Natural killer cell (primary cell): Measurements from ENCODE around the gene MTA3. TPM values are rescaled to one million over a fixed set of nuclear protein-coding genes. Genes with fewer than 3 reads are reported as not detected.
"Not testable (repeated sequence)": the region's sequence is repeated elsewhere in the genome, so short reads cannot be mapped to it uniquely, and the experiment has no call there.

Source experiments
- ATAC-seq, 3 donors: fragments of 150-1000 bp in 2 of 3; fragments of 200-7000 bp in 1 of 3; cut with Tn5 transposase; 1 replicate in 1 of 3; 2 replicates in 2 of 3; pipeline ENCODE4 v1.10.0; 2021; ENCODE audit warnings: mild to moderate bottlenecking in 2 of 3, moderate library complexity in 2 of 3
- DNase-seq, 2 donors: peaks; one replicate each; pipeline versions ENCODE4 v3.0.0 to v3.0.0-alpha.2; 2013 to 2021; ENCODE audit warnings: mixed read lengths in 1 of 2
- H3K27ac ChIP-seq: one replicate; pipeline ENCODE4 v1.5.1; 2013; ENCODE audit warnings: mild to moderate bottlenecking, low read length
- H3K27me3 ChIP-seq: one replicate; pipeline ENCODE4 v1.6.1; 2013; ENCODE audit warnings: low read length; ENCODE audit not compliant: control insufficient read depth, insufficient read depth
- H3K36me3 ChIP-seq: one replicate; pipeline ENCODE4 v1.6.1; 2013; ENCODE audit warnings: low read length; ENCODE audit not compliant: control insufficient read depth, insufficient read depth
- H3K4me1 ChIP-seq: one replicate; pipeline ENCODE4 v1.6.1; 2013; ENCODE audit warnings: low read length; ENCODE audit not compliant: control insufficient read depth, insufficient read depth
- H3K4me3 ChIP-seq: one replicate; pipeline ENCODE4 v1.5.1; 2013; ENCODE audit warnings: low read length
- H3K9me3 ChIP-seq: one replicate; pipeline ENCODE4 v1.6.1; 2013; ENCODE audit warnings: low read length; ENCODE audit not compliant: control insufficient read depth, insufficient read depth
- H3K27ac Mint-ChIP-seq, 2 donors: one replicate each; pipeline ENCODE4 v1.8.0; 2022; ENCODE audit warnings: mild to moderate bottlenecking in 2 of 2, mixed read lengths in 2 of 2, moderate library complexity in 1 of 2
- H3K27me3 Mint-ChIP-seq, 2 donors: one replicate each; pipeline ENCODE4 v1.8.0; 2022; ENCODE audit warnings: low read depth in 2 of 2, mixed read lengths in 2 of 2
- H3K36me3 Mint-ChIP-seq: one replicate; pipeline ENCODE4 v1.8.0; 2022; ENCODE audit warnings: mixed read lengths
- H3K4me1 Mint-ChIP-seq, 2 donors: one replicate each; pipeline ENCODE4 v1.8.0; 2022; ENCODE audit warnings: mixed read lengths in 2 of 2
- H3K4me3 Mint-ChIP-seq: one replicate; pipeline ENCODE4 v1.8.0; 2022; ENCODE audit warnings: mild to moderate bottlenecking, moderate library complexity, mixed read lengths
- H3K9me3 Mint-ChIP-seq, 2 donors: one replicate each; pipeline ENCODE4 v1.8.0; 2022; ENCODE audit warnings: mixed read lengths in 2 of 2
- CTCF ChIP-seq: fragments of 200-600 bp; IDR thresholded peaks from one replicate; pipeline ENCODE4 v1.8.0; 2022; ENCODE audit warnings: antibody characterized with exemption
- WGBS: methylation state at CpG from one replicate; pipeline ENCODE4 v1.1.7; 2013; ENCODE audit warnings: missing lambda C conversion rate; ENCODE audit not compliant: insufficient coverage; 5-methylcytosine and 5-hydroxymethylcytosine counted together
- intact Hi-C: fragments of 100-400 bp; cut with micrococcal nuclease; formaldehyde crosslinking; loops from one replicate; pipeline ENCODE4 v1.14.2; 2022
- total RNA-seq, 4 donors: library from RNA; stranded (reverse); fragments of 120-200 nt in 1 of 4; gene quantifications; one replicate each; pipeline versions ENCODE4 v1.2.3 to v1.2.4, GENCODE V29; 2013 to 2022

The MTA3 gene
- total RNA-seq, 3 donors from 2014 or later (not counting 1 experiment from before 2014, with no cell fraction given) = 19.4 to 25.0 (median 21.5) TPM

DNA sequence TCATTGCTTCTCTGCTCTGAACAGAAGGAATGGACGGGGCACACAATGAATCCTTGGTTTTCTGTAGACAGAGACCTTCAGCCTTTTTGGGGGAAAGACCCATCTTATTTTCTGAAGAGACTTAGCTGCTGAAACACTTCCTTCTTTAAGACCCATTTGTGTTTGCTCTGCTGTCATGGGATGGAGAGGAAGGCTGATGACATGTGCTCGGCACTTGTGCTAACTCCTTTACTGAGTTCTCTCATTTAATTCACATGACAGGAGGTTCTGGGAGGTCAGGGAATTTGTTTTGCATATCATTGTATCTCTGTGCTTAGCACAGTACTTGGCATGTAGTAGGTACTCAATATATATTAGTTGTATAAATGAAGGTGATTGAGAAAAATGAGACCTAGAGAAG lies 156.5 kb downstream of the MTA3 start:
- H3K27ac ChIP-seq = no peak overlapping the region

GRCh38 chr2:42725657-42726056 lies 157.2 kb downstream of the MTA3 start:
- no peak overlapping the region for H3K4me3 Mint-ChIP-seq
- no peaks in the 10 kb centered on the region for H3K4me1 ChIP-seq
- DNase-seq = no peak
- TF ChIP-seq CTCF = no peak
- H3K27ac ChIP-seq = no peak overlapping the region
- no peaks in the 10 kb centered on the region for H3K36me3 Mint-ChIP-seq
- no peak overlapping the region for H3K27ac Mint-ChIP-seq
- ATAC-seq = no peak
- H3K27me3 Mint-ChIP-seq = no peaks in the 10 kb centered on the region
- intact Hi-C loops = no loop called here
- H3K4me1 Mint-ChIP-seq = no peaks in the 10 kb centered on the region
- 82% methylated on average over 3 of the region's 4 CpGs for WGBS
- H3K9me3 ChIP-seq = no peaks in the 10 kb centered on the region
- H3K27me3 ChIP-seq = no peaks in the 10 kb centered on the region
- H3K9me3 Mint-ChIP-seq = no peaks in the 10 kb centered on the region
- no peak overlapping the region for H3K4me3 ChIP-seq
- no peaks in the 10 kb centered on the region for H3K36me3 ChIP-seq

More for the DNA sequence above, 156.5 kb downstream of the MTA3 start:
- no peak for DNase-seq
- no peaks in the 10 kb centered on the region for H3K36me3 ChIP-seq
- no peaks in the 10 kb centered on the region for H3K4me1 ChIP-seq
- Mint-ChIP-seq H3K9me3 (no peaks in the 10 kb centered on the region), H3K27me3 (no peaks in the 10 kb centered on the region), H3K36me3 (no peaks in the 10 kb centered on the region), H3K4me3 (no peak overlapping the region), H3K27ac (no peak overlapping the region), H3K4me1 (no peaks in the 10 kb centered on the region)
- no peak for TF ChIP-seq CTCF
- no peak overlapping the region for H3K4me3 ChIP-seq
- no peaks in the 10 kb centered on the region for H3K27me3 ChIP-seq
- no peaks in the 10 kb centered on the region for H3K9me3 ChIP-seq
- 100% methylated on average over 2 of the region's 2 CpGs for WGBS
- intact Hi-C loops = no loop called here
- ATAC-seq = no peak

GRCh38 chr2:42726680-42727079 lies 158.2 kb downstream of the MTA3 start:
- 96% methylated on average over 2 of the region's 2 CpGs for WGBS
- DNase-seq (no peak), ATAC-seq (no peak)
- Histone ChIP-seq H3K4me1 (no peaks in the 10 kb centered on the region), H3K9me3 (no peaks in the 10 kb centered on the region), H3K27me3 (no peaks in the 10 kb centered on the region), H3K36me3 (no peaks in the 10 kb centered on the region), H3K4me3 (no peak overlapping the region), H3K27ac (no peak overlapping the region)
- Mint-ChIP-seq H3K4me1 (no peaks in the 10 kb centered on the region), H3K4me3 (no peak overlapping the region), H3K27ac (no peak overlapping the region), H3K9me3 (peaks cover 0 to 3% of the 10 kb centered on the region in 2 donors), H3K27me3 (no peaks in the 10 kb centered on the region), H3K36me3 (peaks cover 5% of the 10 kb centered on the region)
- TF ChIP-seq CTCF = no peak
- intact Hi-C loops = no loop called here

DNA sequence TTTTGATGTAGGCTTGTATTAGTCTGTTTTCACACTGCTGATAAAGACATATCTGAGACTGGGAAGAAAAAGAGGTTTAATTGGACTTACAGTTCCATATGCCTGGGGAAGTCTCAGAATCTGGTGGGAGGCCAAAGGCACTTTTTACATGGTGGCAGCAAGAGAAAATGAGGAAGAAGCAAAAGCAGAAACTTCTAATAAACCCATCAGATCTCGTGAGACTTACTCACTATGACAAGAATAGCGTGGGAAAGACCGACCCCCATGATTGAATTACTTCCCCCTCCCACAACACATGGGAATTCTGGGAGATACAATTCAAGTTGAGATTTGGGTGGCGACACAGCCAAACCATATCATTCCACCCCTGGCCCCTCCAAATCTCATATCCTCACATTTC lies 162.9 kb downstream of the MTA3 start:
- Mint-ChIP-seq H3K9me3 (peaks cover 4 to 20% of the 10 kb centered on the region in 2 donors), H3K36me3 (peaks cover 29% of the 10 kb centered on the region)
- H3K27me3 Mint-ChIP-seq, H3K27me3 ChIP-seq, ATAC-seq, H3K4me1 ChIP-seq, H3K9me3 ChIP-seq, H3K36me3 ChIP-seq, H3K4me1 Mint-ChIP-seq, H3K4me3 Mint-ChIP-seq, H3K27ac Mint-ChIP-seq, DNase-seq, intact Hi-C loops, H3K27ac ChIP-seq, H3K4me3 ChIP-seq: not testable (repeated sequence)
- 90% methylated on average over 4 of the region's 4 CpGs for WGBS
